GM06990 (cell line): ENCODE measurements around the gene LCE1E.

ENCODE experiments used
- DNase-seq: peaks from one replicate; pipeline ENCODE4 v3.0.0-alpha.2; 2011; ENCODE audit not compliant: insufficient read length; ENCODE audit errors: extremely low read depth
- H3K27me3 ChIP-seq: replicated peaks from 2 replicates; pipeline ENCODE4 v1.6.0; 2011; ENCODE audit warnings: low read length; ENCODE audit not compliant: control insufficient read depth, insufficient read depth
- H3K36me3 ChIP-seq: 2 replicates; pipeline ENCODE4 v1.5.1; 2011; ENCODE audit warnings: low read length; ENCODE audit not compliant: control insufficient read depth, insufficient read depth
- H3K4me3 ChIP-seq: replicated peaks from 2 replicates; pipeline ENCODE4 v1.5.1; 2011; ENCODE audit warnings: low read depth, mild to moderate bottlenecking, control low read depth, low read length
- TF ChIP-seq, protein P1 (sequence below): IDR thresholded peaks from 2 replicates; pipeline ENCODE4 v1.5.1; 2011; ENCODE audit warnings: low read length, control low read depth, mild to moderate bottlenecking, inconsistent platforms; ENCODE audit not compliant: insufficient read depth, poor library complexity, severe bottlenecking

LCE1E gene

DNA sequence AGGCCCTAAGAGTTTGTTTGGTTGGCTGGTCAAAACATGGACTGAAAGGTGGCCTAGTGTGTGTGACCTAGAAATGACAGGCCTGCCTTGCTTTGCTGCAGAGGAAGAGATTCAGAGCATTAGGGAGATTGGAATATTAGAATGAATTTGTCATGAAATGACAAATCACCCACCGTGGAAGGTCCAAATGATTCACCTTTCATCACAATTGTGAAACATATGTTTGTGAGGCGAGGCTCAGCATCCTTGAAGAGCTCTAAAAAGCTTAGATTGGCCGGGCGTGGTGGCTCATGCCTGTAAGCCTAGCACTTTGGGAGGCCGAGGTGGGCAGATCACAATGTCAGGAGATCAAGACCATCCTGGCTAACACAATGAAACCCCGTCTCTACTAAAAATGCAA is 31.3 kb downstream of the LCE1E start:
- no peaks in the 10 kb centered on the region for H3K27me3 ChIP-seq
- no peaks in the 10 kb centered on the region for H3K36me3 ChIP-seq
- TF ChIP-seq, protein P1, sequence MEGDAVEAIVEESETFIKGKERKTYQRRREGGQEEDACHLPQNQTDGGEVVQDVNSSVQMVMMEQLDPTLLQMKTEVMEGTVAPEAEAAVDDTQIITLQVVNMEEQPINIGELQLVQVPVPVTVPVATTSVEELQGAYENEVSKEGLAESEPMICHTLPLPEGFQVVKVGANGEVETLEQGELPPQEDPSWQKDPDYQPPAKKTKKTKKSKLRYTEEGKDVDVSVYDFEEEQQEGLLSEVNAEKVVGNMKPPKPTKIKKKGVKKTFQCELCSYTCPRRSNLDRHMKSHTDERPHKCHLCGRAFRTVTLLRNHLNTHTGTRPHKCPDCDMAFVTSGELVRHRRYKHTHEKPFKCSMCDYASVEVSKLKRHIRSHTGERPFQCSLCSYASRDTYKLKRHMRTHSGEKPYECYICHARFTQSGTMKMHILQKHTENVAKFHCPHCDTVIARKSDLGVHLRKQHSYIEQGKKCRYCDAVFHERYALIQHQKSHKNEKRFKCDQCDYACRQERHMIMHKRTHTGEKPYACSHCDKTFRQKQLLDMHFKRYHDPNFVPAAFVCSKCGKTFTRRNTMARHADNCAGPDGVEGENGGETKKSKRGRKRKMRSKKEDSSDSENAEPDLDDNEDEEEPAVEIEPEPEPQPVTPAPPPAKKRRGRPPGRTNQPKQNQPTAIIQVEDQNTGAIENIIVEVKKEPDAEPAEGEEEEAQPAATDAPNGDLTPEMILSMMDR: no peak
- DNase-seq: no peak
- H3K4me3 ChIP-seq: no peak overlapping the region

GRCh38 chr1:152823294-152823693 is 37.2 kb downstream of the LCE1E start:
- TF ChIP-seq, protein P1: no peak
- Histone ChIP-seq H3K36me3 (no peaks in the 10 kb centered on the region), H3K27me3 (no peaks in the 10 kb centered on the region; the same call in 1 of the 2 replicates), H3K4me3 (no peak overlapping the region)
- DNase-seq: no peak

DNA sequence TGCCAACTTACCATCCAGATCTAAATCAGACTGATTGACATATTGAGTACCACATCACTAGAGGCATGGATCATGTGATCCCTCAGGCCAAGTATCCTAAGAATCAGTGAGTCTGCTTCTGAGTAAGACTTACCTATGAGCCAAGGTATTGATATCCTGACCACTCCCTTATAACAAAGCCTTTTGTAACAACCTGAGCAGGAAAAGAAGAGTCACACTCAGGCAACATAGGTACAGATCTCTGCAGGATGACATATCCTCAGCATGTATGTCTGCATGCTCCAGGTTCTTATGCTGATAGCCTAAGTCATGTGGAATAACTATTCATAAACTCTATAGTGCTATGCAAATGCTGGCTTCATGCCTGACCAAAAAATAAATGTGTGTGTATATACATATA is 38.9 kb downstream of the LCE1E start:
- TF ChIP-seq, protein P1: no peak
- Histone ChIP-seq H3K4me3 (no peak overlapping the region), H3K36me3 (no peaks in the 10 kb centered on the region), H3K27me3 (no peaks in the 10 kb centered on the region; the same call in 1 of the 2 replicates)
- no peak for DNase-seq

- Histone ChIP-seq H3K27me3 (no peaks in the 10 kb centered on the region; the same call in 1 of the 2 replicates), H3K4me3 (no peak within 1 kb of the TSS), H3K36me3 (no peaks in the 10 kb centered on the region)
- TF ChIP-seq, protein P1: no peak
- DNase-seq: no peak
Observed at GRCh38 chr1:152827173-152827572, 41.1 kb downstream of the LCE1E start, which contains the start of gene LCE1A. TSS of gene LCE1A (plus strand) at chr1:152827473. CDS start at chr1:152827473, 0 bp downstream.

DNA sequence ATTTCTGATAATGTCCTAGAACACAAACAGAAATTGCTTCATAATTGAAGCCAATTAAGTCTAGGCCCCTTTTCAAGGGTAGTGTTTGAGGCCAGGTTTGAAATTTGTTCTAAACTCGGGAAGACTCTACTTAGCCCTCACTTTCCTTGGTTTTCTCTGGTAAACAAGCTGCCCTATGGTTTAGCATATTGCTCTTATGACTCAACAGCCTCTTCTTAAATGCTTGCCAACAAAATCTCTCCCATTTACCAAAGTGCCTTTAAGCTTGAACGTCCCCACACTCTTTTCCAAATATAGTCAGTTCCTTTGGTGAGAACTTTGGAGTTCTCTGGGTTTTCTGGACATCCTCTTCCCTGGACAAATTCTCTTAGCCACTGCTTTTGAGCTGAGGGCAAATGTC is 50.8 kb downstream of the LCE1E start:
- no peak overlapping the region for H3K4me3 ChIP-seq
- no peak for DNase-seq
- TF ChIP-seq, protein P1: no peak
- H3K27me3 ChIP-seq: no peaks in the 10 kb centered on the region; the same call in 1 of the 2 replicates
- H3K36me3 ChIP-seq: no peaks in the 10 kb centered on the region
